WTC11 (cell line): ENCODE results near the gene GNG4. TPM values are rescaled to one million over a fixed set of nuclear protein-coding genes. Genes with fewer than 3 reads are reported as not detected.

Source experiments
- ATAC-seq: fragments of 200-7000 bp; cut with Tn5 transposase; 2 replicates; pipeline ENCODE4 v1.10.0; 2021; ENCODE audit warnings: mild to moderate bottlenecking, moderate library complexity
- CTCF ChIA-PET: fragments of 300-600 bp; sonication (Branson Sonifier 250); formaldehyde crosslinking; loops from one replicate; lab custom pipeline; 2021; ENCODE audit warnings: antibody characterized with exemption; lab: Charles Lee
- POLR2A ChIA-PET: fragments of 350-600 bp; sonication (Branson Sonifier 250); formaldehyde crosslinking; loops from one replicate; lab custom pipeline; 2021; ENCODE audit warnings: antibody characterized with exemption; lab: Charles Lee
- DNase-seq: peaks from one replicate; pipeline ENCODE4 v3.0.0; 2021; ENCODE audit warnings: low spot score
- H3K27ac Mint-ChIP-seq: 2 replicates; pipeline ENCODE4 v1.8.0; 2021; ENCODE audit warnings: mixed read lengths
- H3K27me3 Mint-ChIP-seq: 2 replicates; pipeline ENCODE4 v1.8.0; 2021; ENCODE audit warnings: low read depth, mild to moderate bottlenecking, moderate library complexity, mixed read lengths
- H3K36me3 Mint-ChIP-seq: 2 replicates; pipeline ENCODE4 v1.8.0; 2021; ENCODE audit warnings: mixed read lengths
- H3K4me1 Mint-ChIP-seq: 2 replicates; pipeline ENCODE4 v1.8.0; 2022; ENCODE audit warnings: mixed read lengths
- H3K4me3 Mint-ChIP-seq: 2 replicates; pipeline ENCODE4 v1.8.0; 2021; ENCODE audit warnings: mild to moderate bottlenecking, moderate library complexity, mixed read lengths
- H3K9me3 Mint-ChIP-seq: 2 replicates; pipeline ENCODE4 v1.8.0; 2021; ENCODE audit warnings: mixed read lengths
- EMX1 ChIP-seq: fragments of 250-450 bp; sonication (Bioruptor Pico); IDR thresholded peaks from 2 replicates; pipeline ENCODE4 v1.8.0; 2021; ENCODE audit warnings: mild to moderate bottlenecking
- ETV6 ChIP-seq: sonication (generic); formaldehyde crosslinking; IDR thresholded peaks from 2 replicates; pipeline ENCODE4 v1.8.1; 2022; ENCODE audit warnings: mild to moderate bottlenecking, missing genetic modification reagents
- FOXP4 ChIP-seq: sonication (generic); formaldehyde crosslinking; IDR thresholded peaks from 2 replicates; pipeline ENCODE4 v1.8.0; 2022; ENCODE audit warnings: mild to moderate bottlenecking, missing genetic modification reagents
- PRRX2 ChIP-seq: fragments of 250-450 bp; sonication (Bioruptor Pico); IDR thresholded peaks from 2 replicates; pipeline ENCODE4 v1.8.0; 2021; ENCODE audit warnings: mild to moderate bottlenecking
- TEAD1 ChIP-seq: sonication (generic); formaldehyde crosslinking; IDR thresholded peaks from 2 replicates; pipeline ENCODE4 v1.8.0; 2022; ENCODE audit warnings: mild to moderate bottlenecking, missing genetic modification reagents
- ZNF138 ChIP-seq: sonication (generic); formaldehyde crosslinking; conservative IDR thresholded peaks from 2 replicates; pipeline ENCODE4 v1.8.1; 2022; ENCODE audit warnings: mild to moderate bottlenecking, moderate library complexity, missing genetic modification reagents
- ZNF317 ChIP-seq: sonication (generic); formaldehyde crosslinking; IDR thresholded peaks from 2 replicates; pipeline ENCODE4 v1.8.1; 2023; ENCODE audit warnings: low read depth, mild to moderate bottlenecking, moderate library complexity, missing genetic modification reagents, borderline replicate concordance
- ZNF423 ChIP-seq: fragments of 250-450 bp; sonication (Bioruptor Pico); IDR thresholded peaks from 2 replicates; pipeline ENCODE4 v2.1.2; 2022; ENCODE audit warnings: mild to moderate bottlenecking, moderate library complexity
- ZNF671 ChIP-seq: fragments of 250-450 bp; sonication (Bioruptor Pico); IDR thresholded peaks from 2 replicates; pipeline ENCODE4 v1.8.0; 2021; ENCODE audit warnings: mild to moderate bottlenecking
- total RNA-seq: library from RNA; stranded (reverse); gene quantifications from 3 replicates; pipeline ENCODE4 v1.2.3, GENCODE V29; 2021
- TF ChIP-seq, protein P1 (sequence below): sonication (generic); formaldehyde crosslinking; IDR thresholded peaks from 2 replicates; pipeline ENCODE4 v1.8.1; 2023; ENCODE audit warnings: mild to moderate bottlenecking, missing genetic modification reagents
- TF ChIP-seq, protein P2 (sequence below): sonication (generic); formaldehyde crosslinking; IDR thresholded peaks from 2 replicates; pipeline ENCODE4 v1.8.1; 2022; ENCODE audit warnings: mild to moderate bottlenecking, moderate library complexity, missing genetic modification reagents

Gene GNG4
- total RNA-seq, 1 experiment from 2014 or later = 38.3 TPM

DNA sequence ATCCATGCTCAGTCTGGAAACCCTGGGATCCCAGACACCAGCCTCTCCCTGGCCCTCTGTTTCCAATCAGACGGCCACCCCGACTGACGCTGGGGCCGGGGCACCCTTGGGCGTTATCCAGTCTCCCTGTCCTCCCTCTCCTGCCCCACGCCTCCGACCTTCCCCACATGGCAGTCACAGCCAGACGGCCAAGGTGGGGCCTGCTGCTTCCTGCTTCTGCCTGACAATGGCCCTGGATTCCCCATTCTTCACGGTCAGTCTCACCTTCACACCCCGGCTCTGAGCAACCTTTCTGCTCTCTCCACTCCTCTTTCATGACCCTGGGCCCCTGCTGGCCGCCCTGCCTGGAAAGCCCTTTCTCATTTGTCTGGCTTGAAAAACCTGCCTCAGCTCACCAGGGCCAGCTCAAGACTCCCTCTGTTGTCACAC lies 6.6 kb downstream of the GNG4 start:
- Mint-ChIP-seq H3K4me3 (no peak overlapping the region), H3K27me3 (no peaks in the 10 kb centered on the region), H3K27ac (peak overlapping the region; percentile 88), H3K4me1 (peaks cover 64% of the 10 kb centered on the region), H3K9me3 (no peaks in the 10 kb centered on the region), H3K36me3 (no peaks in the 10 kb centered on the region)
- ChIA-PET CTCF (interaction anchor here (1.0 to 1.7 kb wide), 3 partner anchors 9 to 139 kb away, joined by 4 to 5 read pairs (median 4); partner anchors contain the start of gene B3GALNT2), POLR2A (interaction anchor here (0.7 kb wide), 1 partner anchor 11 kb away, joined by 3 read pairs; no protein-coding TSS in a partner anchor)
- 0 out of 2 replicates have a peak, but pooled peaks have one; percentile 15 for TF ChIP-seq TEAD1 (CRISPR knock-in tag)
- TF ChIP-seq ZNF423 = peak; percentile 43; the same call in 1 of the 2 replicates
- TF ChIP-seq ZNF138 (CRISPR knock-in tag) = no peak
- DNase-seq (peak; percentile 59), ATAC-seq (peak; percentile 77)

DNA sequence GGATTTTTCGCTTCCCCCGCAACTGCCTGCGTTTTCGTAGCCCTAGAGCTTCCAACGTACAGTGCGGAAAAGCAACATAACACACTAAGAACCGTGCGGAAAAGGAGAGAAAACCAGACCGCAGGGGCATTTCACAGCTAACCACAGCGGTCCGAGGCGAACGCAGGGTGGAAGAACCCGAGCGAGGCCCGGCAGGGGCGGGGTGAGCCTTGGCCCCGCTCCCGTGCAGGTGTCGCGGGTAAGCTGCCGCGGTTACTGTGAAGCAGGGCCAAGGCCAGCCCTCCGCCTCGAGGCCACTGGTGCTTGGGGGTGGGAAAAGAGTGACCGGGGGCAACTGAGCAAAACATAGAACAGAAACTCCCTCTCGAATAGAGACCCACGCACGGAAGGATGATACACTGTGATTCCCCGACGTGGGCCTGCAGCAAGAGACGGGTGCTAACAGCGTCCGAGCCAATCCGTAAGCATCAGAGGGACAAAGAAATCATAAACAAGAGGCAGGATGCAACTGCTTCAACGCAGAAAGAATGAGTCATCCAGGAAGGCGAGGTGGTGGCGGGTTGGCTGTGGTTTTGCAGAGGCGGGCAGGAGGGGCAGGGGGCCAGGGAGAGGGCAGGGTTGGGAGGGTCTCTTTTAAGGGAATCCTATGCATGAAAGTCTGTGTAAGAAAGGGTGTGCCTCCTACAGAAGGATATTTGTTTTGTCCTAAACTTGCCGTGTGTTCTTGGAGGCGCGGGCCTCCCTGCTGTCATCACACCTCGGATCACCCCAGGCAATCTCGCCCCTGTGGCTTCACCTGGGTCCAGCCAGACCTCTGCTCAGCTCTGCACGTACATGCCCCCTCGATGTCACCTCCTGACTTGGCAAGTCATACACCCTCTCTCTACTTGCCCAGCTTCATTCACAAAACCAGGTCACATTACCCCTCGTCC lies 7.3 kb downstream of the GNG4 start:
- DNase-seq = peak; percentile 43
- ATAC-seq = peak; percentile 51
- Mint-ChIP-seq H3K27ac (peak overlapping the region; percentile 97), H3K27me3 (no peaks in the 10 kb centered on the region), H3K9me3 (no peaks in the 10 kb centered on the region), H3K4me3 (no peak overlapping the region; the same call in 1 of the 2 replicates), H3K4me1 (peaks cover 57% of the 10 kb centered on the region), H3K36me3 (no peaks in the 10 kb centered on the region)
- TF ChIP-seq, protein P1, sequence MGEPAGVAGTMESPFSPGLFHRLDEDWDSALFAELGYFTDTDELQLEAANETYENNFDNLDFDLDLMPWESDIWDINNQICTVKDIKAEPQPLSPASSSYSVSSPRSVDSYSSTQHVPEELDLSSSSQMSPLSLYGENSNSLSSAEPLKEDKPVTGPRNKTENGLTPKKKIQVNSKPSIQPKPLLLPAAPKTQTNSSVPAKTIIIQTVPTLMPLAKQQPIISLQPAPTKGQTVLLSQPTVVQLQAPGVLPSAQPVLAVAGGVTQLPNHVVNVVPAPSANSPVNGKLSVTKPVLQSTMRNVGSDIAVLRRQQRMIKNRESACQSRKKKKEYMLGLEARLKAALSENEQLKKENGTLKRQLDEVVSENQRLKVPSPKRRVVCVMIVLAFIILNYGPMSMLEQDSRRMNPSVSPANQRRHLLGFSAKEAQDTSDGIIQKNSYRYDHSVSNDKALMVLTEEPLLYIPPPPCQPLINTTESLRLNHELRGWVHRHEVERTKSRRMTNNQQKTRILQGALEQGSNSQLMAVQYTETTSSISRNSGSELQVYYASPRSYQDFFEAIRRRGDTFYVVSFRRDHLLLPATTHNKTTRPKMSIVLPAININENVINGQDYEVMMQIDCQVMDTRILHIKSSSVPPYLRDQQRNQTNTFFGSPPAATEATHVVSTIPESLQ = no peak
- TF ChIP-seq FOXP4 (CRISPR knock-in tag) = peak; percentile 38; the same call in 1 of the 2 replicates
- ChIA-PET CTCF (interaction anchor here (1.0 to 2.1 kb wide), 6 partner anchors 9 to 138 kb away, joined by 4 to 9 read pairs (median 4); partner anchors contain the start of gene B3GALNT2), POLR2A (interaction anchor here (0.7 kb wide), 1 partner anchor 11 kb away, joined by 3 read pairs; no protein-coding TSS in a partner anchor)

DNA sequence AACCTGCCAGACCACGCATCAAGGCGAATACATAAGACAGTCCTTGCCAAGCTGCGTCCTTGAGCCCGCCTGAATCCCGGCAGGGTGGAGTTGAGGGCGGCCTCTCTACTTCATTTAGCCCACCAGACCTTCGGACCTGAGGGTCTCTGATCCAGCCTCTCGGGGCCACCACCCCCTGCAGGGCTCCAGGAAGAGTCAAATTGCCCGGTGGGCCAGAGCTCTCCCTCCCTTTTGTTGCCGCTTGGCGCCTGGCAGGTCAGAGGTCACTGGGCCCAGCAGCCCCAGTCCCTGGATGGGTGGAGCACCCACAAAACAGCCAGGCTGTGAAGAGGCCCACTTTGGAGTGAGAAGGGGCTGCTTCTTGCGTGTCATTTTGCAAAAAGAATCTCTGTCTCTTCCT lies 9.0 kb downstream of the GNG4 start:
- no peak for DNase-seq
- H3K36me3 Mint-ChIP-seq = no peaks in the 10 kb centered on the region
- H3K4me3 Mint-ChIP-seq = no peak overlapping the region
- no peak overlapping the region for H3K27ac Mint-ChIP-seq
- TF ChIP-seq FOXP4 (CRISPR knock-in tag) (no peak), ZNF317 (no peak), ETV6 (CRISPR knock-in tag) (no peak), EMX1 (CRISPR knock-in tag) (no peak), ZNF671 (no peak), PRRX2 (CRISPR knock-in tag) (no peak), ZNF423 (no peak)
- TF ChIP-seq, protein P2, sequence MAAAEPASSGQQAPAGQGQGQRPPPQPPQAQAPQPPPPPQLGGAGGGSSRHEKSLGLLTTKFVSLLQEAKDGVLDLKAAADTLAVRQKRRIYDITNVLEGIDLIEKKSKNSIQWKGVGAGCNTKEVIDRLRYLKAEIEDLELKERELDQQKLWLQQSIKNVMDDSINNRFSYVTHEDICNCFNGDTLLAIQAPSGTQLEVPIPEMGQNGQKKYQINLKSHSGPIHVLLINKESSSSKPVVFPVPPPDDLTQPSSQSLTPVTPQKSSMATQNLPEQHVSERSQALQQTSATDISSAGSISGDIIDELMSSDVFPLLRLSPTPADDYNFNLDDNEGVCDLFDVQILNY (CRISPR knock-in tag) = no peak
- TF ChIP-seq, all 79 proteins: peak for 0
- no peak for ATAC-seq
- H3K4me1 Mint-ChIP-seq = peaks cover 48% of the 10 kb centered on the region
- ChIA-PET CTCF (interaction anchor here (2.1 kb wide), 1 partner anchor 136 kb away, joined by 7 read pairs; the partner anchor contains the start of gene B3GALNT2), POLR2A (no interaction called here)
- no peaks in the 10 kb centered on the region for H3K9me3 Mint-ChIP-seq
- H3K27me3 Mint-ChIP-seq = no peaks in the 10 kb centered on the region
